Activated T-helper 17 cell treated with anti-CD3 and anti-CD28 coated beads, Interleukin-2, amount 50 U/mL, for 72 hours (primary cell): Measurements from ENCODE around the gene LRRC4C. TPM values are rescaled to one million over a fixed set of nuclear protein-coding genes. Genes with fewer than 3 reads are reported as not detected.

Experiments
- ATAC-seq: fragments of 150-1000 bp; cut with Tn5 transposase; replicated peaks from 2 replicates; pipeline ENCODE4 v1.10.0; 2021; ENCODE audit warnings: mild to moderate bottlenecking, moderate library complexity
- H3K27ac Mint-ChIP-seq: one replicate; pipeline ENCODE4 v1.8.0; 2022; ENCODE audit warnings: mixed read lengths
- H3K27me3 Mint-ChIP-seq: one replicate; pipeline ENCODE4 v1.8.0; 2022; ENCODE audit warnings: mixed read lengths
- H3K36me3 Mint-ChIP-seq: one replicate; pipeline ENCODE4 v1.8.0; 2022; ENCODE audit warnings: low read depth, mild to moderate bottlenecking, mixed read lengths
- H3K4me1 Mint-ChIP-seq: one replicate; pipeline ENCODE4 v1.8.0; 2022; ENCODE audit warnings: mixed read lengths
- H3K4me3 Mint-ChIP-seq: one replicate; pipeline ENCODE4 v1.8.0; 2022; ENCODE audit warnings: mild to moderate bottlenecking, mixed read lengths
- H3K9me3 Mint-ChIP-seq: one replicate; pipeline ENCODE4 v1.8.0; 2022; ENCODE audit warnings: mixed read lengths
- total RNA-seq, 2 donors: library from RNA; stranded (reverse); gene quantifications; one replicate each; pipeline ENCODE4 v1.2.3, GENCODE V29; 2022

LRRC4C gene
- total RNA-seq, 2 donors from 2014 or later, result not detected

DNA sequence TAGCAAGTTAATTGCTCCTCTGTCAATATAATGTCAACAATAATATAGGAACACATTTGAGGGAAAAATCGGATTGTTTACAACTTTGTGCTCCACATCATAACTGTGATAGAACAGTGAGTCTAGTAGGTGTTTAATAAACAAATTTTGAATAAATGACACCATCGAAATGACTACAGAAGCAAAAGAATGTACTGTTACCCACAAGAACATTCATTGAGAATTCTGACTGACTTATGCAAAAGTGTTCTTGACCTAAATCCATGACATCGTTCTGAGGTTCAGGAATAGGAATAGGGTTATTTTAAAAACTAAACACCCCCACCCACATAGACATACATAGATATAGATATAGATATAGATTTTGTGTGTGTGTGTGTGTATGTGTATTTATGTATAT lies 8.4 kb downstream of the LRRC4C start:
- no peaks in the 10 kb centered on the region for H3K27me3 Mint-ChIP-seq
- H3K4me1 Mint-ChIP-seq, result no peaks in the 10 kb centered on the region
- H3K27ac Mint-ChIP-seq, result no peak overlapping the region
- ATAC-seq, result no peak
- H3K36me3 Mint-ChIP-seq, result no peaks in the 10 kb centered on the region
- no peak overlapping the region for H3K4me3 Mint-ChIP-seq
- peaks cover 18% of the 10 kb centered on the region for H3K9me3 Mint-ChIP-seq

DNA sequence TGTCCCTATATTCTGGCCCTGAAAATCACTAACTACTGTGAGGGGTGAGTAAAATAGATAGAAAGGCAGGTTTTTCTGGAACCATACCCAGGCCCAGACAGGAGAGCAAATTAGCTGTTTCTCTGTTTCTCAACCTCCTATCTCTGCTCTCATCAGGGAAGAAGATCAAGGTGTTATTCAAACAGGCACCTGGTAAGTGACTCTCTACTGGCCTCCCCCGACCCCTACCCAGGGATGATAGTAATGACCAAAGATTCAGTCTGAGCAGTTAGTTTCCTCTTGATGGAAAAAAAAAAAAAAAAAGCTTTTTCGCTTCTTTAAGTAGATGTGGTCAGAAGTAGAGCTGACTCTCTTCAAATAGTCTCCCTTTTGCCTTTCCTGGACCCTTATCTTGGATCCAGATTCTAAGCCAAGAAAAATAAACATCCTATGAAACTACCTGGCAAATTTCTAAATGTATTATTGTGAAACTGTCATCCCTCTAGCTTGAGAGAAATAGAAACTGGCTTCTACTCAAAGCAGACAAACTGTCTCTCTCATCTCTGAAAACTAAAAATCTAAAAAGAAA lies 9.9 kb downstream of the LRRC4C start:
- Mint-ChIP-seq H3K27ac (no peak overlapping the region), H3K36me3 (no peaks in the 10 kb centered on the region), H3K4me1 (no peaks in the 10 kb centered on the region), H3K9me3 (peaks cover 22% of the 10 kb centered on the region), H3K27me3 (no peaks in the 10 kb centered on the region), H3K4me3 (no peak overlapping the region)
- ATAC-seq, result no peak

DNA sequence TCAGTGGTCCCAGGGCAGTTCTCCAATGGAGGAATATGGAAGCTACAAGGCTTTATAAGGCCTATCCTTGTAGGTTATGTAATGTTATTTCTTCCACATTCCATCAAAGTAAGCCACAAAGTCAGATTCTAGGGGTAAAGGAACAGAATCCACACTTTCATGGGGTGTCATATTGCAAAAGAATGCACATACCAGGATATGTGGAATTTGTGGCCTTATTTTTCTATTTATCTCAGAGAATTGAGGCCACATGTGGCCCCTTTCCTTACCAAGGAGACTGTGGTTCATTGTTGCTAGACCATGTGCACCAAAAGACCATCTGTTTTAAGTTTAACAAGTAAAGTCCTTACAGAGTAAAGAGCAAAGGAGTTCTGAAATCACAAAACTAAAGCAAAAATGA lies 12.9 kb downstream of the LRRC4C start:
- Mint-ChIP-seq H3K9me3 (peaks cover 22% of the 10 kb centered on the region), H3K27ac (no peak overlapping the region), H3K36me3 (no peaks in the 10 kb centered on the region), H3K4me1 (no peaks in the 10 kb centered on the region), H3K4me3 (no peak overlapping the region), H3K27me3 (no peaks in the 10 kb centered on the region)
- ATAC-seq, result no peak

DNA sequence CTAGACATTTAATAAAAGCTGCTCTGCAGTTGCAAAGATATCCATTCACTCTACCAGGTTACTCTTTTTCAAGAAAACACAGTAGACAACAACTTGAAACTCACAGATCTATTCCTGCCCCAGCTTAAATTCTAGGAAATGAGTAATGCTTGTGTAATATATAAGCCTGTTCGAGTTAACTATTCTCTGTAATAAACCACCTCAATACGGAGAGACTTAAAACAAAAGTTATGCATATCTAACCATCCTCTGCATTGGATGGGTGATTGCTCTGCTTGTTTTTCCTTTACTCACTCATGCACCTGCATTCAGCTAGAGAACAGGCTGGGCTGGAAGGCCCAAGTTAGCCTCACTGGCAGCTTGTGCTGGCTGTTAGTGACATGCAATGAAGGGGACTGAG lies 13.3 kb downstream of the LRRC4C start:
- Mint-ChIP-seq H3K4me3 (no peak overlapping the region), H3K4me1 (no peaks in the 10 kb centered on the region), H3K36me3 (no peaks in the 10 kb centered on the region), H3K9me3 (peaks cover 19% of the 10 kb centered on the region), H3K27ac (no peak overlapping the region), H3K27me3 (no peaks in the 10 kb centered on the region)
- ATAC-seq, result no peak

DNA sequence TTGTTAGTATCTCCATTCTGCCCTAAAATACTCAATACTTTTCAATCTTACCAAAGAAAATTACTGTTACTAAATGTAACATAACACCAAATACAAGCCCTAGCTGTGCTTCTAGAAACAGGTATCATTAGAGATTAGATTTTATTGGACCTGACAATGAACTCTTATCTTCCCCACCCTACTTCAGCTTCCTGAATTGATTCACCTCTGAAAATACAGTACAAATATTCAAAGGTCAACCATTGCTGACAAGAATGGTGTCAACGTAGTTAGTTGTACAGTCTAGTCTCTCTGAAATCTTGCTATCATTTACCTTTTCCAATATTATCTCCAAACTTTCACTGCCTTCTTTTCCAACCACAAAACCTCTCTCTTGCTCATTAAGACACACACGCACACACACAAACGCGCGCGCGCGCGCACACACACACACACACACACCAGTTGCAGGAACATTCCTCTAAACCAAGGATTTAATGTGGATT lies 22.4 kb downstream of the LRRC4C start:
- peaks cover 21% of the 10 kb centered on the region for H3K9me3 Mint-ChIP-seq
- no peaks in the 10 kb centered on the region for H3K36me3 Mint-ChIP-seq
- H3K27ac Mint-ChIP-seq, result no peak overlapping the region
- no peak for ATAC-seq
- H3K4me3 Mint-ChIP-seq, result no peak overlapping the region
- no peaks in the 10 kb centered on the region for H3K27me3 Mint-ChIP-seq
- H3K4me1 Mint-ChIP-seq, result no peaks in the 10 kb centered on the region

DNA sequence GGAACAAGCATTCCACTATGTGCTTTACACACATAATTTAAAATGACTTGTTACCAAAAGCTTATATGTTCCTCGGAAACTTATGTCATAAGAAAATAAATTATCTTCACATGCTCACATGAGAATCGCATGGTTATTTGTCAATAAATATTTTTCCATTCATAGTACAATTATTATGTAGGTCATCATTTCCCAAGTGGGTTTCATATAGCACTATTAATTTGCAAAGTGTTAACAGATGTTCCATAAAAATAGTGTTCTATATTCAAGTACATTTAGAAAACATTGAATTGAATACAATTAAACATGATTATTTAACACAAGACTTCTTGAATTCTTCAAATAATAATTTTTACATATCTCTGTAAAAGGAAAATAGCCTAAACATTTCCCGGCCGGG lies 23.9 kb downstream of the LRRC4C start:
- H3K9me3 Mint-ChIP-seq, result peaks cover 27% of the 10 kb centered on the region
- no peaks in the 10 kb centered on the region for H3K27me3 Mint-ChIP-seq
- no peaks in the 10 kb centered on the region for H3K36me3 Mint-ChIP-seq
- ATAC-seq, result no peak
- no peak overlapping the region for H3K27ac Mint-ChIP-seq
- no peaks in the 10 kb centered on the region for H3K4me1 Mint-ChIP-seq
- no peak overlapping the region for H3K4me3 Mint-ChIP-seq

DNA sequence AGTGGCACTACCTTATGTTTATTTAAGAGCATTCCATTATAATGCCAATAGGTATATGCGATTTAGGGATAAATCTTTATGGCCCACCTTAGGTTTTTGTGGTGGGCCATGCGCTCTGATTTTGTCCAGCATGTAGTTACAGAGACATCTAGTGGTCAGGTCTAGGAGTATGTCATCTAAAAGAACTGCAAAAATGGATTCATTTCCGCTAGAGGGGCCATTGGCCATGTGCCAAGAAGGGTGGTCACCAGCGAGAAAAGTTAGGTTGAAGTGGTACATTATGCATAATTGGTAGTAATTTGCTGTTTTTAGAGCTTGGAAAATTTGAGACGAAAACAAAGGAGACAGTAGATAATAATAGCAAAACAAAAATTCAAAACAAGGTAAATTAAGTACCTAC lies 27.7 kb downstream of the LRRC4C start:
- no peaks in the 10 kb centered on the region for H3K36me3 Mint-ChIP-seq
- no peak for ATAC-seq
- H3K4me1 Mint-ChIP-seq, result no peaks in the 10 kb centered on the region
- H3K9me3 Mint-ChIP-seq, result peaks cover 19% of the 10 kb centered on the region
- H3K4me3 Mint-ChIP-seq, result no peak overlapping the region
- no peak overlapping the region for H3K27ac Mint-ChIP-seq
- no peaks in the 10 kb centered on the region for H3K27me3 Mint-ChIP-seq

DNA sequence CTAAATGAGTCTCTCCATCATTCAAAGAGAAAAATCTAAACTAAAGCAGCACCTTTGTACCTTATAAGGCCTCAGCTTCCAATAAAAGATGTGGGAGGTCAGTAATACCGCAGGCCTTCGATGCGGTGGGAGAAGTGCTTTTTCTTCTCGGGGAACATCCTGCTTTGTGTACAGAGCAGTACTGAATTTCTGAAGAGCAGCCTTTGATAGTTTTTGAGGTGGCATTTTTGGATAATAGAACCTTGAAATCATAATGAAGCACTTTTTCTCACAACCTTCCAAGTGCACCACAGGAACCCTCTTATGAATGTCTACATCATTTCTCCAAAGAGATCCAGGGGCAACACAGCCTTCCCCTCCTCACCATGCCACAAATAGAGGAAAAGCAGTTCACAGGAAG lies 39.6 kb downstream of the LRRC4C start:
- no peaks in the 10 kb centered on the region for H3K27me3 Mint-ChIP-seq
- H3K9me3 Mint-ChIP-seq, result peaks cover 13% of the 10 kb centered on the region
- no peaks in the 10 kb centered on the region for H3K4me1 Mint-ChIP-seq
- no peaks in the 10 kb centered on the region for H3K36me3 Mint-ChIP-seq
- H3K27ac Mint-ChIP-seq, result no peak overlapping the region
- no peak for ATAC-seq
- H3K4me3 Mint-ChIP-seq, result no peak overlapping the region

DNA sequence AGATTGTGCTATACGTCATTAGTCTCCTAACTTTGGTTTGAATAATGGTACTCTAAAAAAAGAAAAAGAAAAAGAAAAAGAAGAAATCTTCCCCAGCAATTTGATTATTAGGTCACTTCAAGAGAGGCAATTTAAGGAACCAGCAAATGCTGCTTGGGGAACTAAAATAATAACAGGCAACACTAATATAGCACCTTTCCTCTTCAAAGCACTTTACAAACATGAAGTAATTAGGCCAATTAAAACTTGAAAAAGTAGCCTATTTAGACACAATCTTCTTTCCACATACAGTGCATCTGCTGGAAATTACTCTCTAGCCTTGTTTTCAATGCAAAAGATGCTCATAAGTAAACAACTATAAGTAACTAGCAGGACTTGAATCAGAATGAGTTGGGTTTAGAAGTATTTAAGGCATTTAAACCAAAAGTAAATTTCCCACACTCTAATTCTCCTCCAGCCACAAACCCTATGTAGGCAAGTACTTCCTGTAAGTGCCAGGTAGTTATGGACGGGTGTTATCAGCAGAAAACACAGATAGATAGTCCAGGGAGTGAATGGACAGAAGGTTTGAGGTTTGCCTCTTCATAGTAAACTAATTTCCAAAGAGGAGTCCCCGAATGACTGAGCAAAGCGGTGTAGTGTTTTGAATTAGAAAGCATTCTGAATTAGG lies 44.5 kb downstream of the LRRC4C start:
- Mint-ChIP-seq H3K4me1 (no peaks in the 10 kb centered on the region), H3K27me3 (no peaks in the 10 kb centered on the region), H3K36me3 (no peaks in the 10 kb centered on the region), H3K4me3 (no peak overlapping the region), H3K27ac (no peak overlapping the region), H3K9me3 (peaks cover 3% of the 10 kb centered on the region)
- ATAC-seq, result no peak

DNA sequence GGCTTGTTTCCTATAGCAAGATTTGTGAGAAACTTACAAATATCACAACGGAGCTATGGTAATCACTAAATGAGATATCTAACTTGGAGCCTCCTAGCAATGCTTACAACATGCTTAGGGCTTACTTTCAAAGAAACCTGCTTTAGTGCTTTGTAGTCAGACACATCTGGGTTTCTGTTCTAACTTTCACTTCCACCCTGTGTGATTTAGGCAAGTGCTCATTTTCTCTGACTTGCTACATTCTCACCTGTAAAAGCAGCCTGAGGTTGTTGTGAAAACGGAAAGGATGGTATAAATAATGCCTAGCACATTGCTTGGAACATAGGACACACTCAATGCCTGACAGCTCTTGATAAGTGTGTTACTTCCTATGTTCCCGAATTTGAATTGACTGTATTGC lies 45.6 kb downstream of the LRRC4C start:
- no peaks in the 10 kb centered on the region for H3K4me1 Mint-ChIP-seq
- H3K9me3 Mint-ChIP-seq, result peaks cover 3% of the 10 kb centered on the region
- no peak for ATAC-seq
- H3K27ac Mint-ChIP-seq, result no peak overlapping the region
- H3K36me3 Mint-ChIP-seq, result no peaks in the 10 kb centered on the region
- no peaks in the 10 kb centered on the region for H3K27me3 Mint-ChIP-seq
- H3K4me3 Mint-ChIP-seq, result no peak overlapping the region

DNA sequence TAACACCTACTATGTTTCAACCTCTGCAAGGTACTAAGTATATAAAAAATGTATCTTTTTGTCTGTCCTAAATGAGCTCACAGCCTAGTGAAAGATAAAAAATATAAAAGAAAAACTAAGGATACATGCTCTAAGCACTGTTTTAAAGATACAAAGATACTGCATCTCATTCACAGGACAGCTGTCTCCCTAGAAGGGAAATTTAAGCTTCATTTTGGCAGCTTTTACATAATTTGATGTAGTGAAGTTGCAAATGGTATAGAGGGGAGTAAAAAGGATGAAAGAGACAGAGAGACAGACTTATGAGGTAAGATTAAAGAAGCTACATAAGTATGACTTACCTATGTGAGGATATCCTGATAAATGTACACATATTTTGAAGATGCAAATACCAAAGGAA lies 53.6 kb downstream of the LRRC4C start:
- Mint-ChIP-seq H3K9me3 (peaks cover 7% of the 10 kb centered on the region), H3K4me1 (no peaks in the 10 kb centered on the region)
- no peak for ATAC-seq

DNA sequence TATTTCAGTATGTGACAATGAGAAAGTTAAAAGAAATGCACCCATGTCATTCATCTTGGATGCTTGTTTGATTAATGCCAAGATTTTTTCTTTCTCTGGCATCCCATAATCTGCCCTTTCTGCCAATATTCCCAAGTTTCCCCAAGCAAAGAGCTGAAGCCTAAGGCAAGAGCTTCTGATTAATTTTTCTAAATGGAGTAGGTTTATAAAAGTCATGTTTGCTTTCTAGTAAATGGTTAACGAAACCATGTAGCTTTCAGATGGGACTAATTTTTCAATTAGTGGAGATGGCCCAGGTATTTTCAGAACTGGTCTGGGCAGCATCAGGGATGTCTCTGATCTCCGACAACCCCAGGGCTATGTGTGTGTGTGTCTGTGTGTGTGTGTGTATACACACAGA lies 55.3 kb downstream of the LRRC4C start:
- Mint-ChIP-seq H3K4me3 (no peak overlapping the region), H3K36me3 (no peaks in the 10 kb centered on the region)

More for the DNA sequence above, 53.6 kb downstream of the LRRC4C start:
- no peak overlapping the region for H3K4me3 Mint-ChIP-seq
- no peak overlapping the region for H3K27ac Mint-ChIP-seq
- H3K36me3 Mint-ChIP-seq, result no peaks in the 10 kb centered on the region
- H3K27me3 Mint-ChIP-seq, result no peaks in the 10 kb centered on the region

DNA sequence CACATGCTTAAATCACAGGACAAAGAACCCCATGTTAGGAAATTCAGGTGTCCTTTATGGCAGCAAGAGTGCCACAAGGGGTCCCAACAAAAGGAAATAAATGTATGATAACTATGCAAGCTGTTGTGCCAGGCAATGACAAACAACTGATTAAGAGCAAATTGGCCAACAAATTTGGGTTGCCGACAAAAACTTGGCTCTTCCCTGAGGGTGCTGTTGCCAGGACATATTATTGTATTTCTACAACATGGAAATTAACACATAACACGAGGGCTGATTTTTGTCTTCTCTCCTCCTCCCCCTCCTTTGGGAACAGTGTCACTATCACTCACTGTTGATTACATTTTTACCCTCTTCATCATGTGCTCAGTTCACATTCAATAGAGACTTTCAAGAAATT lies 56.0 kb downstream of the LRRC4C start:
- H3K9me3 Mint-ChIP-seq, result peaks cover 10% of the 10 kb centered on the region
- H3K36me3 Mint-ChIP-seq, result no peaks in the 10 kb centered on the region
- no peaks in the 10 kb centered on the region for H3K4me1 Mint-ChIP-seq
- no peak for ATAC-seq
- no peak overlapping the region for H3K4me3 Mint-ChIP-seq
- no peak overlapping the region for H3K27ac Mint-ChIP-seq
- no peaks in the 10 kb centered on the region for H3K27me3 Mint-ChIP-seq

More for the DNA sequence above, 55.3 kb downstream of the LRRC4C start:
- ATAC-seq, result no peak
- H3K9me3 Mint-ChIP-seq, result peaks cover 9% of the 10 kb centered on the region
- no peaks in the 10 kb centered on the region for H3K4me1 Mint-ChIP-seq
- no peaks in the 10 kb centered on the region for H3K27me3 Mint-ChIP-seq
- no peak overlapping the region for H3K27ac Mint-ChIP-seq

DNA sequence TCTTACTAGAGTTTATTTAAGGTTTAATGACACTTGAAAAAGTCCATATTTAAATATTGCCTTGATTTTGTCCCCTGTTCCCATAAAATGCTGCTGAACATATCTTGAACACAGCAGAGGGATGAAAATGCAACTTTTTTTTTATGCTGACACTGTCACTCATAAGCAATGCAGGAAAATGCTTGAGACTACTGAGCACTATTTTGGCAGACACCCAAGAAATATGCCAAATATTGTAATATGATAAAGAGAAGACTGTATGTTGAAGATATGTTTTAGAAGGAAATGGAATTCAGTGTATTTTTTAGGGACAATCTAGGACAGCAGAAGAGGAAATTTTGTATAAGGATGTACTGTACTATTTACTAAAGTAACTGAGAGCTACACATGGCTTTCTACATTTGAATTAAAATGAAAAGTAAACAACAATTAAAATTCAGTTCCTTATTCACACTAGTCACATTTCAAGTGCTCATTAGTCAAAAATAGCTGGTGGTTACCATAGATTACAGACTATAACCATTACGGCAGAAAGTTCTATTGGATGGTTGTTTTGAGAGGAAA lies 58.6 kb downstream of the LRRC4C start:
- H3K9me3 Mint-ChIP-seq, result peaks cover 12% of the 10 kb centered on the region
- H3K4me1 Mint-ChIP-seq, result no peaks in the 10 kb centered on the region
- H3K27ac Mint-ChIP-seq, result no peak overlapping the region
- no peak overlapping the region for H3K4me3 Mint-ChIP-seq
- no peaks in the 10 kb centered on the region for H3K36me3 Mint-ChIP-seq
- H3K27me3 Mint-ChIP-seq, result no peaks in the 10 kb centered on the region
- ATAC-seq, result no peak

DNA sequence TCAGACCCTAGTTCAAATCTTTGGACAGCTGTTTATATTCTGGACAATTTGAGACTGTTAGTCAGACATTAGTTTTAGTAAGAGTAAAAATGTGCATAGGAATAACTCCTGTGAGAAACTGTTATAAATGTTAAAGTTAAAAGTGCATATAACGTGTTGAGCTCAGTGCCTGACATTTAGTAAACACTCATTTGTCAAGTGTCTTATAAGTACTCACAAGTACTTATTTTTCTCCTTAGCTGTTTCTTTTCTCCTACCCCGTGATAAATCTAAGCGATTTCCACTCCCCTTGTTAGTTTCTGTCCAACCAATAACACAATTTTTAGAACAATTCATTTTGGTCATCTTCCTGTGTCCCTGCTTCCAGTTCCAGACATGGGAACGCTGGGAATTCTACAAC lies 59.3 kb downstream of the LRRC4C start:
- ATAC-seq, result no peak
- Mint-ChIP-seq H3K27me3 (no peaks in the 10 kb centered on the region), H3K36me3 (no peaks in the 10 kb centered on the region), H3K4me1 (no peaks in the 10 kb centered on the region), H3K27ac (no peak overlapping the region), H3K9me3 (peaks cover 9% of the 10 kb centered on the region), H3K4me3 (no peak overlapping the region)
